ENCODE results near the gene ROR1.

DNA sequence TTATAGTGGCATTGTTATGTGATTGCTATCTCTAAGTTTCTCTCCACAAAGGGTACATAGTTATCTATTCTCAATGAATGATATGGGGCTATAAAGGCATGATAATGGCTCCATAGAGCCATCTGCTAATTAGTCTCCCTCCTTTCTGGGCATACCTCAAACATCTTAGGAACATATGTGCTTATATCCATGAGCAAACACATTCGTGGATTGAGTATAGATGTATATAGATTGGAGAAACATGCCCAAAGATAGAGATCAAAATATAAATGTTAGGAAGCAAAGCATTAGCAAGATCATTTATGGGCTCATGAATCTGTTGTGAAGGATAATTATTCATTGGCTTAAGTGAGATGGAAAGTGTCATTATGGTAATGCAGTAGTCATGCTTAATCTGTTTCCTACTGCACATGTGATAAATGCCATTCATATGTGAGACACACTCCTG is 273.8 kb downstream of the ROR1 start:
- TF ChIP-seq, protein P1, sequence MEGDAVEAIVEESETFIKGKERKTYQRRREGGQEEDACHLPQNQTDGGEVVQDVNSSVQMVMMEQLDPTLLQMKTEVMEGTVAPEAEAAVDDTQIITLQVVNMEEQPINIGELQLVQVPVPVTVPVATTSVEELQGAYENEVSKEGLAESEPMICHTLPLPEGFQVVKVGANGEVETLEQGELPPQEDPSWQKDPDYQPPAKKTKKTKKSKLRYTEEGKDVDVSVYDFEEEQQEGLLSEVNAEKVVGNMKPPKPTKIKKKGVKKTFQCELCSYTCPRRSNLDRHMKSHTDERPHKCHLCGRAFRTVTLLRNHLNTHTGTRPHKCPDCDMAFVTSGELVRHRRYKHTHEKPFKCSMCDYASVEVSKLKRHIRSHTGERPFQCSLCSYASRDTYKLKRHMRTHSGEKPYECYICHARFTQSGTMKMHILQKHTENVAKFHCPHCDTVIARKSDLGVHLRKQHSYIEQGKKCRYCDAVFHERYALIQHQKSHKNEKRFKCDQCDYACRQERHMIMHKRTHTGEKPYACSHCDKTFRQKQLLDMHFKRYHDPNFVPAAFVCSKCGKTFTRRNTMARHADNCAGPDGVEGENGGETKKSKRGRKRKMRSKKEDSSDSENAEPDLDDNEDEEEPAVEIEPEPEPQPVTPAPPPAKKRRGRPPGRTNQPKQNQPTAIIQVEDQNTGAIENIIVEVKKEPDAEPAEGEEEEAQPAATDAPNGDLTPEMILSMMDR (IDR thresholded peaks at IDR 0.05): no peak
- TF ChIP-seq EZH2 (IDR thresholded peaks at IDR 0.05; ENCODE audit: borderline replicate concordance, insufficient read depth, low read depth, low read length, poor library complexity, severe bottlenecking): no peak
